ENCODE measurements around the gene METTL4. TPM values are rescaled to one million over a fixed set of nuclear protein-coding genes. Genes with fewer than 3 reads are reported as not detected.

The METTL4 gene
- total and polyA plus RNA-seq, 9 of the 15 experiments (the other 6 are each of a cell fraction or from before 2014, with no cell fraction given), result 7.9 to 32.8 (median 22.1) TPM

GRCh38 chr18:2570772-2571199 lies 519 bp downstream of the METTL4 start (continued):
- TF ChIP-seq ZFPM2 (CRISPR knock-in tag; IDR thresholded peaks at IDR 0.05), result no peak
- TF ChIP-seq NONO (IDR thresholded peaks at IDR 0.05; ENCODE audit: low read depth in 2 of 2, low read length in 1 of 2), result peak in 1 of 2 experiments; percentile 62; a peak in 1 of 4 replicates
- no peak for TF ChIP-seq PREB (CRISPR knock-in tag; IDR thresholded peaks at IDR 0.05)
- no peak for TF ChIP-seq NFIX (CRISPR knock-in tag; IDR thresholded peaks at IDR 0.05; ENCODE audit: low read depth)
- TF ChIP-seq FOXK2 (conservative IDR thresholded peaks at IDR 0.05 in 1 of 2, IDR thresholded peaks at IDR 0.05 in 1 of 2; ENCODE audit: low read depth in 2 of 2), result peak in 1 of 2 experiments; percentile 73; a peak in 1 of 4 replicates
- no peak for TF ChIP-seq IFI16 (CRISPR knock-in tag; IDR thresholded peaks at IDR 0.05)
- no peak for TF ChIP-seq SMARCB1 (IDR thresholded peaks at IDR 0.05; ENCODE audit: insufficient read length, low read depth)
- no peak for TF ChIP-seq SNRNP70 (optimal IDR thresholded peaks at IDR 0.05; ENCODE audit: low read depth, low read length)
- TF ChIP-seq HNRNPLL (IDR thresholded peaks at IDR 0.05; ENCODE audit: low read depth, low read length, poor library complexity, severe bottlenecking), result no peak
- no peak for TF ChIP-seq GABPB2 (CRISPR knock-in tag; conservative IDR thresholded peaks at IDR 0.05)
- no peak for TF ChIP-seq ZNF668 (CRISPR knock-in tag; IDR thresholded peaks at IDR 0.05)
- peak; percentile 42; the same call in 1 of the 2 replicates for TF ChIP-seq SMARCE1 (IDR thresholded peaks at IDR 0.05)
- no peak for TF ChIP-seq EZH2 (IDR thresholded peaks at IDR 0.05; ENCODE audit: borderline replicate concordance, low read depth, low read length)
- TF ChIP-seq NCOA1 (IDR thresholded peaks at IDR 0.05; ENCODE audit: low read depth), result no peak
- TF ChIP-seq MAFG (tag; conservative IDR thresholded peaks at IDR 0.05), result no peak
- no peak for TF ChIP-seq TAF7 (tag; IDR thresholded peaks at IDR 0.05)
- TF ChIP-seq FOXA1 (IDR thresholded peaks at IDR 0.05; ENCODE audit: borderline replicate concordance), result no peak
- TF ChIP-seq USF2 (CRISPR knock-in tag; IDR thresholded peaks at IDR 0.05), result no peak
- TF ChIP-seq HDGF (IDR thresholded peaks at IDR 0.05), result no peak

All from K562 (cell line).